Measurements from ENCODE around the gene AKR1D1. TPM values are rescaled to one million over a fixed set of nuclear protein-coding genes. Genes with fewer than 3 reads are reported as not detected.

AKR1D1 gene
- total RNA-seq, 1 experiment from 2014 or later, result not detected

DNA sequence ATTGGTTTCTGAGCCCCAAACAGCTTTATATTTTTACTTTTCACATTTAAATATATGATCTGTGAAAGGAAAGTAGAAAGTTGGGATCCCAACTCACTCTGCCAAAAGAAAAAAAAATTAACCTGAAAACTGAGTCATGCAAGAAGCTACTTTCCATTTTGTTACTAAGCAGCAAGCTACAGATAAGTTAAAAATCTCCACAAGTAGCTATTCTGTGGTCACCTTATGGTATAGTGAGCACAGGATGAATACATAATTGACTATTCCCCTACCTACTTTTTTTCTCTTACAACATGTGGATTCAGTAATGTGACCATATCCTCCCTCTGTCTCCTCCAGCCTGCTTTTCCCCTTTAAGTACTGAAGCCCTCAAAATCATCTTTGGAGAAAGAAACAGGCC is 44.1 kb upstream of the AKR1D1 start:
- ATAC-seq (no peak), DNase-seq (no peak)
- Histone ChIP-seq H3K36me3 (ENCODE audit: low read depth, low read length) (no peaks in the 10 kb centered on the region), H3K79me2 (ENCODE audit: low read length) (no peaks in the 10 kb centered on the region), H3K9ac (ENCODE audit: low read length) (no peak overlapping the region), H3K27ac (ENCODE audit: low read length) (no peak overlapping the region), H3K4me3 (ENCODE audit: low read length) (no peak overlapping the region), H2AFZ (ENCODE audit: low read length) (no peak overlapping the region), H3F3A (ENCODE audit: low read length, unreplicated experiment) (no peaks in the 10 kb centered on the region), H3K27me3 (ENCODE audit: low read length) (no peaks in the 10 kb centered on the region), H3K9me2 (replicated peaks; ENCODE audit: low read length) (no peaks in the 10 kb centered on the region), H3K4me1 (ENCODE audit: insufficient read depth, low read length) (no peaks in the 10 kb centered on the region), H3K9me3 (ENCODE audit: low read length) (0 out of 2 replicates have a peak, but pooled peaks cover 6% of the 10 kb centered on the region), H4K20me1 (ENCODE audit: low read length) (no peaks in the 10 kb centered on the region), H3K4me2 (ENCODE audit: low read length) (no peak overlapping the region)
- intact Hi-C loops (cut with micrococcal nuclease), result no loop called here
- no peak for TF ChIP-seq CTCF (conservative IDR thresholded peaks at IDR 0.05; ENCODE audit: low read depth, low read length)
- TF ChIP-seq EZH2phosphoT487 (IDR thresholded peaks at IDR 0.05; ENCODE audit: borderline replicate concordance, low read length), result no peak
- ChIA-PET CTCF (no interaction called here), POLR2A (ENCODE audit: unreplicated experiment) (interaction anchor here (0.7 kb wide), 1 partner anchor 872 kb away, joined by 3 read pairs; no protein-coding TSS in a partner anchor)
- no TSS peak for BruUV-seq (replicated peaks)

DNA sequence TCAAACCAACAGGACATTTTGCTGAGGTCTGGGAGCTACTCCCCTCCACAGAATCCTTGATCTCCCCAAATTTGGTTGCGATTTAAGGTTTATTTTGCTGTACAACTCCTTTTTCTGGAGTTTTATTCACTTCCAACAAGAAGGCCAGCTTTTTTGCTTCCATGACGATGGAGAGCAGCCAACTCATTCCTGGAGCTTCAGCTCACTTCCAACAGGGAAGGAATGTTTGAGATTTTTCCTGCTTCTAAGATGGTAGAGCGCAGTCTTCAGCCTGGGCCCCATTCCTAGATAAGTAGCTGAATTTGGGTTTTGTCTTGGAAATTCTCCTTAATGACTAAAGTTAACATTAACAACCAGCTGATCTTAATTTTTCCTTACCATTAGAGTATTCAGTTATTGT is 43.5 kb upstream of the AKR1D1 start:
- Histone ChIP-seq H3K9me3 (ENCODE audit: low read length) (0 out of 2 replicates have a peak, but pooled peaks cover 6% of the 10 kb centered on the region), H3K79me2 (ENCODE audit: low read length) (no peaks in the 10 kb centered on the region), H2AFZ (ENCODE audit: low read length) (no peak overlapping the region), H3K9ac (ENCODE audit: low read length) (no peak overlapping the region), H3K9me2 (replicated peaks; ENCODE audit: low read length) (no peaks in the 10 kb centered on the region), H3F3A (ENCODE audit: low read length, unreplicated experiment) (no peaks in the 10 kb centered on the region), H3K27me3 (ENCODE audit: low read length) (no peaks in the 10 kb centered on the region), H4K20me1 (ENCODE audit: low read length) (no peaks in the 10 kb centered on the region), H3K36me3 (ENCODE audit: low read depth, low read length) (no peaks in the 10 kb centered on the region), H3K4me2 (ENCODE audit: low read length) (no peak overlapping the region), H3K27ac (ENCODE audit: low read length) (no peak overlapping the region), H3K4me3 (ENCODE audit: low read length) (no peak overlapping the region), H3K4me1 (ENCODE audit: insufficient read depth, low read length) (no peaks in the 10 kb centered on the region)
- ATAC-seq, result no peak
- ChIA-PET CTCF (no interaction called here), POLR2A (ENCODE audit: unreplicated experiment) (no interaction called here)
- DNase-seq, result no peak
- TF ChIP-seq CTCF (conservative IDR thresholded peaks at IDR 0.05; ENCODE audit: low read depth, low read length) (no peak), EZH2 (IDR thresholded peaks at IDR 0.05; ENCODE audit: low read length, unreplicated experiment) (no peak), EZH2phosphoT487 (IDR thresholded peaks at IDR 0.05; ENCODE audit: borderline replicate concordance, low read length) (no peak)
- intact Hi-C loops (cut with micrococcal nuclease), result no loop called here
- BruUV-seq (replicated peaks), result no TSS peak

GRCh38 chr7:138033241-138033640 is 43.0 kb upstream of the AKR1D1 start:
- no peak overlapping the region for H3K4me2 ChIP-seq (ENCODE audit: low read length)
- no peak overlapping the region for H3K4me3 ChIP-seq (ENCODE audit: low read length)
- H4K20me1 ChIP-seq (ENCODE audit: low read length), result no peaks in the 10 kb centered on the region
- 0 out of 2 replicates have a peak, but pooled peaks cover 6% of the 10 kb centered on the region for H3K9me3 ChIP-seq (ENCODE audit: low read length)
- H3K36me3 ChIP-seq (ENCODE audit: low read depth, low read length), result no peaks in the 10 kb centered on the region
- intact Hi-C loops (cut with micrococcal nuclease), result no loop called here
- no peaks in the 10 kb centered on the region for H3K79me2 ChIP-seq (ENCODE audit: low read length)
- H3K27me3 ChIP-seq (ENCODE audit: low read length), result no peaks in the 10 kb centered on the region
- DNase-seq (no peak), ATAC-seq (no peak)
- BruUV-seq (replicated peaks), result no TSS peak
- H3K9me2 ChIP-seq (replicated peaks; ENCODE audit: low read length), result no peaks in the 10 kb centered on the region
- no peak overlapping the region for H2AFZ ChIP-seq (ENCODE audit: low read length)
- no peak overlapping the region for H3K9ac ChIP-seq (ENCODE audit: low read length)
- POLR2A ChIA-PET (ENCODE audit: unreplicated experiment), result no interaction called here
- H3K27ac ChIP-seq (ENCODE audit: low read length), result no peak overlapping the region
- no peaks in the 10 kb centered on the region for H3F3A ChIP-seq (ENCODE audit: low read length, unreplicated experiment)
- no peaks in the 10 kb centered on the region for H3K4me1 ChIP-seq (ENCODE audit: insufficient read depth, low read length)
- CTCF ChIA-PET, result no interaction called here
- TF ChIP-seq EZH2phosphoT487 (IDR thresholded peaks at IDR 0.05; ENCODE audit: borderline replicate concordance, low read length) (no peak), CTCF (conservative IDR thresholded peaks at IDR 0.05; ENCODE audit: low read depth, low read length) (no peak), EZH2 (IDR thresholded peaks at IDR 0.05; ENCODE audit: low read length, unreplicated experiment) (no peak)
